Measurements from ENCODE around the gene GPAM.
"Not testable (repeated sequence)": the region's sequence is repeated elsewhere in the genome, so short reads cannot be mapped to it uniquely, and the experiment has no call there.

Gene GPAM

GRCh38 chr10:112126172-112126571 lies 57.4 kb downstream of the GPAM start:
- no peak for FAIRE-seq

GRCh38 chr10:112124866-112125265 lies 58.7 kb downstream of the GPAM start:
- no peak for FAIRE-seq

- FAIRE-seq = no peak
Observed at GRCh38 chr10:112122827-112123226, 60.7 kb downstream of the GPAM start.

GRCh38 chr10:112120491-112120890 lies 63.1 kb downstream of the GPAM start:
- no peak for FAIRE-seq

- FAIRE-seq = no peak
Observed at GRCh38 chr10:112115781-112116385, 67.7 kb downstream of the GPAM start.

GRCh38 chr10:112109779-112110178 lies 73.8 kb downstream of the GPAM start:
- not testable (repeated sequence) for FAIRE-seq

All from colon (tissue), 2 donors.